Keratinocyte (primary cell): Measurements from ENCODE around the gene DSTN. TPM values are rescaled to one million over a fixed set of nuclear protein-coding genes. Genes with fewer than 3 reads are reported as not detected.

Experiments
- DNase-seq: peaks from one replicate; pipeline ENCODE4 v3.0.0-alpha.2; 2011; ENCODE audit warnings: low read depth, missing footprints, low spot score
- FAIRE-seq: peaks from 2 replicates; lab custom pipeline; 2011; peaks lifted over from hg19 to GRCh38; lab: Jason Lieb, UNC
- H2AFZ ChIP-seq: 2 replicates; pipeline ENCODE4 v1.6.0; 2012; ENCODE audit warnings: low read length, control low read depth, inconsistent platforms; ENCODE audit not compliant: control insufficient read depth
- H3K27ac ChIP-seq: 2 replicates; pipeline ENCODE4 v1.5.1; 2011; ENCODE audit warnings: low read length; ENCODE audit not compliant: control insufficient read depth, insufficient read depth
- H3K27me3 ChIP-seq: 3 replicates; pipeline ENCODE4 v1.6.0; 2011; ENCODE audit warnings: low read length; ENCODE audit not compliant: control insufficient read depth, insufficient read depth; ENCODE audit errors: extremely low read depth
- H3K36me3 ChIP-seq, 2 experiments: 2 replicates in 1 of 2; 3 replicates in 1 of 2; pipeline ENCODE4 v1.5.1; 2011; ENCODE audit warnings: low read length in 2 of 2, mild to moderate bottlenecking in 1 of 2; ENCODE audit not compliant: control insufficient read depth in 2 of 2, insufficient read depth in 2 of 2; ENCODE audit errors: extremely low read depth in 1 of 2
- H3K4me1 ChIP-seq: 3 replicates; pipeline ENCODE4 v1.5.1; 2011; ENCODE audit warnings: low read length; ENCODE audit not compliant: control insufficient read depth, insufficient read depth; ENCODE audit errors: extremely low read depth
- H3K4me2 ChIP-seq: 3 replicates; pipeline ENCODE4 v1.6.0; 2011; ENCODE audit warnings: low read depth, low read length; ENCODE audit not compliant: control insufficient read depth, insufficient read depth; ENCODE audit errors: extremely low read depth
- H3K4me3 ChIP-seq, 3 experiments: fragments of 200-600 bp in 1 of 3; sonication (generic) in 1 of 3; 2 replicates in 2 of 3; 3 replicates in 1 of 3; pipeline ENCODE4 v1.5.1; 2011 to 2016; ENCODE audit warnings: low read length in 3 of 3, mild to moderate bottlenecking in 3 of 3, control low read depth in 2 of 3, inconsistent platforms in 1 of 3, low read depth in 1 of 3, mixed read lengths in 1 of 3, mixed run types in 1 of 3, moderate library complexity in 1 of 3; ENCODE audit not compliant: control insufficient read depth in 2 of 3, insufficient read depth in 2 of 3; ENCODE audit errors: extremely low read depth in 1 of 3
- H3K79me2 ChIP-seq: 2 replicates; pipeline ENCODE4 v1.6.0; 2012; ENCODE audit warnings: low read length; ENCODE audit not compliant: control insufficient read depth, insufficient read depth
- H3K9ac ChIP-seq: 3 replicates; pipeline ENCODE4 v1.6.0; 2011; ENCODE audit warnings: low read length; ENCODE audit not compliant: control insufficient read depth, insufficient read depth; ENCODE audit errors: extremely low read depth
- H3K9me1 ChIP-seq: 3 replicates; pipeline ENCODE4 v1.6.0; 2011; ENCODE audit warnings: low read length; ENCODE audit not compliant: control insufficient read depth, insufficient read depth; ENCODE audit errors: extremely low read depth
- H3K9me3 ChIP-seq: 2 replicates; pipeline ENCODE4 v1.5.1; 2012; ENCODE audit warnings: low read depth, low read length; ENCODE audit not compliant: control insufficient read depth
- H4K20me1 ChIP-seq: 3 replicates; pipeline ENCODE4 v1.6.0; 2011; ENCODE audit warnings: low read length; ENCODE audit not compliant: control insufficient read depth, insufficient read depth; ENCODE audit errors: extremely low read depth
- EZH2 ChIP-seq: IDR thresholded peaks from one replicate; pipeline ENCODE4 v1.6.1; 2012; ENCODE audit warnings: inconsistent platforms, mild to moderate bottlenecking, low read length, moderate library complexity
- dilution Hi-C: fragments of 300-500 bp; cut with MboI; formaldehyde crosslinking; loops from one replicate; pipeline ENCODE4 v1.7.0; 2020; ENCODE audit warnings: low sequenced_read_pairs; ENCODE audit not compliant: extremely low pct_ligation_motif_present
- polyA plus RNA-seq, 5 experiments: library from polyadenylated mRNA; depleted of rRNA in 3 of 5; stranded (reverse) in 3 of 5; stranded (forward) in 1 of 5; unstranded in 1 of 5; fragments of >200 nt; gene quantifications; 1 replicate in 1 of 5; 2 replicates in 3 of 5; 3 replicates in 1 of 5; pipeline versions ENCODE4 v1.2.1 to v1.2.3, GENCODE V29; 2011 to 2012; ENCODE audit warnings: missing spikeins in 2 of 5, low read depth in 1 of 5, low replicate concordance in 1 of 5
- TF ChIP-seq, protein P1 (sequence below), 3 experiments: IDR thresholded peaks in 1 of 3; conservative IDR thresholded peaks in 1 of 3; optimal IDR thresholded peaks in 1 of 3; 2 replicates in 2 of 3; 3 replicates in 1 of 3; pipeline versions ENCODE3 to v1.5.1; 2011; ENCODE audit warnings: low read length in 3 of 3, mild to moderate bottlenecking in 3 of 3, moderate library complexity in 2 of 3, control low read depth in 1 of 3, inconsistent platforms in 1 of 3; ENCODE audit not compliant: insufficient read depth in 2 of 3; ENCODE audit errors: extremely low read depth in 1 of 3

DSTN gene
- polyA plus RNA-seq, 1 donor (not counting 4 experiments of a cell fraction or from before 2014, with no cell fraction given), result 288 TPM

DNA sequence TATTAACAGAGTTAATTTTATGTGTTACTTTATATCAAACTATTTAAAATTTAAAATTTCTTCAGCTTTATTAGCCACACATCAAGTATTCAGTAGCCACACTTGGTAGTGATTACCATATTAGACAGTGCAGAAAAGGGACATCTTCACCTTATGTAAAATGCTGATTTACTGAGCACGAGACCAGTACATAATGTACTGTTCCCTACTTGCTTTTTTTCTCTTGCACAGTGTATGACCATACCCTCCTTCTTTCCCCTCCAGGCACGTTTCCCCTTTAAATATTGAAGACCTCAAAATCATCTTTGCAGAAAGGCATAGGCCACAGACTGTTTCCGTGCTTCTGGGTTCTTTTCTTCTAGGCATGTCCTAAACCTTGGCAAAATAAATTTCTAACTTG is 17.9 kb downstream of the DSTN start:
- dilution Hi-C loops, result no loop called here
- peaks cover 0 to 5% of the 10 kb centered on the region in 2 experiments for H3K36me3 ChIP-seq
- no peak for FAIRE-seq
- H3K27me3 ChIP-seq, result no peaks in the 10 kb centered on the region
- no peak overlapping the region for H3K27ac ChIP-seq
- no peak for DNase-seq
- no peaks in the 10 kb centered on the region for H3K9me3 ChIP-seq
- no peaks in the 10 kb centered on the region for H3K9me1 ChIP-seq
- H3K4me1 ChIP-seq, result peaks cover 9% of the 10 kb centered on the region
- H4K20me1 ChIP-seq, result peaks cover 3% of the 10 kb centered on the region
- TF ChIP-seq EZH2, result no peak
- TF ChIP-seq, protein P1, sequence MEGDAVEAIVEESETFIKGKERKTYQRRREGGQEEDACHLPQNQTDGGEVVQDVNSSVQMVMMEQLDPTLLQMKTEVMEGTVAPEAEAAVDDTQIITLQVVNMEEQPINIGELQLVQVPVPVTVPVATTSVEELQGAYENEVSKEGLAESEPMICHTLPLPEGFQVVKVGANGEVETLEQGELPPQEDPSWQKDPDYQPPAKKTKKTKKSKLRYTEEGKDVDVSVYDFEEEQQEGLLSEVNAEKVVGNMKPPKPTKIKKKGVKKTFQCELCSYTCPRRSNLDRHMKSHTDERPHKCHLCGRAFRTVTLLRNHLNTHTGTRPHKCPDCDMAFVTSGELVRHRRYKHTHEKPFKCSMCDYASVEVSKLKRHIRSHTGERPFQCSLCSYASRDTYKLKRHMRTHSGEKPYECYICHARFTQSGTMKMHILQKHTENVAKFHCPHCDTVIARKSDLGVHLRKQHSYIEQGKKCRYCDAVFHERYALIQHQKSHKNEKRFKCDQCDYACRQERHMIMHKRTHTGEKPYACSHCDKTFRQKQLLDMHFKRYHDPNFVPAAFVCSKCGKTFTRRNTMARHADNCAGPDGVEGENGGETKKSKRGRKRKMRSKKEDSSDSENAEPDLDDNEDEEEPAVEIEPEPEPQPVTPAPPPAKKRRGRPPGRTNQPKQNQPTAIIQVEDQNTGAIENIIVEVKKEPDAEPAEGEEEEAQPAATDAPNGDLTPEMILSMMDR (optimal IDR thresholded peaks at IDR 0.05 in 1 of 3, IDR thresholded peaks at IDR 0.05 in 1 of 3, conservative IDR thresholded peaks at IDR 0.05 in 1 of 3; ENCODE audit: extremely low read depth in 1 of 3, insufficient read depth in 2 of 3, low read length in 3 of 3), result no peak
- H3K4me3 ChIP-seq, result no peak overlapping the region
- no peak overlapping the region for H3K4me2 ChIP-seq
- H3K9ac ChIP-seq, result no peak overlapping the region
- H3K79me2 ChIP-seq, result peaks cover 98% of the 10 kb centered on the region
- H2AFZ ChIP-seq, result no peak overlapping the region

DNA sequence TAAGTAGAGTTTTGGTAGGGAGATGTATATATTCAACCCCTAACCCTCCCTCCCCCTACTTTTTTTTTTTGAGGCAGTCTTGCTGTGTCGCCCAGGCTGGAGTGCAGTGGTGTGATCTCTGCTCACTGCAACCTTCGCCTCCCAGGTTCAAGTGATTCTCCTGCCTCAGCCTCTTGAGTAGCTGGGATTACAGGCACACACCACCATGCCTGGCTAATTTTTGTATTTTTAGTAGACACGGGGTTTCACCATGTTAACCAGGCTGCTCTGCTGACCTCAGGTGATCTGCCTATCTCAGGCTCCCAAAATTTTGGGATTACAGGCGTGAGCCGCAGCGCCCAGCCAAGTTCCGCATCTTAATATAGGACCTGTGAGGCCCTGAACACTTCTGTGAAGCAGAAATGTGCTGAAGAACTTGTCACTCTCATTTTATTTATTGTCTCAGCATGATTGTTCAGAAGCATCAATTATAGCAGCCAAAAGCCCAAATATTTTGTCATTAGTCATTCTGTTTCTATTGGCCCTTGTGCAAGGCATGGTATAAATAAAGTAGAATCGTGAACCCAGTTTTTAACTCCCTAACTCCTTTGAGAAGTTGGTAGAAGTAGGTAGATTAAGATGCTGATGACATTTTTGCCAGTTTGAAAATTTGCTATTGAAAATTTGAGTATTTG is 19.4 kb downstream of the DSTN start:
- Histone ChIP-seq H3K79me2 (peaks cover 98% of the 10 kb centered on the region), H3K4me1 (peaks cover 15% of the 10 kb centered on the region), H3K27me3 (no peaks in the 10 kb centered on the region), H3K9me1 (peaks cover 2% of the 10 kb centered on the region), H3K4me2 (no peak overlapping the region), H3K36me3 (peaks cover 0 to 5% of the 10 kb centered on the region in 2 experiments), H3K9me3 (no peaks in the 10 kb centered on the region), H3K27ac (no peak overlapping the region), H2AFZ (no peak overlapping the region), H3K9ac (no peak overlapping the region), H4K20me1 (peaks cover 15% of the 10 kb centered on the region), H3K4me3 (no peak overlapping the region)
- dilution Hi-C loops, result no loop called here
- no peak for TF ChIP-seq EZH2
- DNase-seq (no peak), FAIRE-seq (no peak)
